Fibroblast of villous mesenchyme (primary cell): ENCODE results near the gene COL26A1. TPM values are rescaled to one million over a fixed set of nuclear protein-coding genes. Genes with fewer than 3 reads are reported as not detected.

Experiments
- DNase-seq: peaks from one replicate; pipeline ENCODE4 v3.0.0-alpha.2; 2010; ENCODE audit warnings: low read depth
- H3K4me3 ChIP-seq: 2 replicates; pipeline ENCODE4 v1.5.1; 2011; ENCODE audit warnings: low read depth, mild to moderate bottlenecking, low read length
- total RNA-seq: library from RNA; depleted of rRNA; stranded (reverse); fragments of >200 nt; gene quantifications from 2 replicates; pipeline ENCODE4 v1.2.3, GENCODE V29; 2012
- TF ChIP-seq, protein P1 (sequence below): IDR thresholded peaks from 2 replicates; pipeline ENCODE4 v1.5.1; 2012; ENCODE audit warnings: low read depth, mild to moderate bottlenecking, low read length; ENCODE audit not compliant: insufficient read depth

The COL26A1 gene
- total RNA-seq, 1 donor = not detected

DNA sequence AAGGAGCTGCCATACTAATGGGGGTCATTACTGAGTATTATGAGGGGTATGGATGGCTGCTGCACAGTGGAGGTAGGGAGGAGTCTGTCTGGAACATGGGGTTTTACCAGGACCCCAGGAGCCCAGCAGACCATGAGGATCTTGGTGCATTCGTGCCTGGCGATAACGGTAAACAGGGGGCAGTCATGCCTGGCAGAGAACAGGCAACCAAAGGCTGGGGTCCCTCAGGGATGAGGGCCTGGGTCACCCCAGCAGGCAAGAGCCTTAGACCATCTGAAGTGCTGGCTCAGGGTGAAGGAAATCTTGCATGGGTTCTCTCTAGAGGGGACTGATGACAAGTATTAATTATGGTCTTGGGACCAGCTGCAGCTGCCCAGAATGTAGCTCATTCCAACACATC is 220.3 kb downstream of the COL26A1 start:
- no peak for DNase-seq

DNA sequence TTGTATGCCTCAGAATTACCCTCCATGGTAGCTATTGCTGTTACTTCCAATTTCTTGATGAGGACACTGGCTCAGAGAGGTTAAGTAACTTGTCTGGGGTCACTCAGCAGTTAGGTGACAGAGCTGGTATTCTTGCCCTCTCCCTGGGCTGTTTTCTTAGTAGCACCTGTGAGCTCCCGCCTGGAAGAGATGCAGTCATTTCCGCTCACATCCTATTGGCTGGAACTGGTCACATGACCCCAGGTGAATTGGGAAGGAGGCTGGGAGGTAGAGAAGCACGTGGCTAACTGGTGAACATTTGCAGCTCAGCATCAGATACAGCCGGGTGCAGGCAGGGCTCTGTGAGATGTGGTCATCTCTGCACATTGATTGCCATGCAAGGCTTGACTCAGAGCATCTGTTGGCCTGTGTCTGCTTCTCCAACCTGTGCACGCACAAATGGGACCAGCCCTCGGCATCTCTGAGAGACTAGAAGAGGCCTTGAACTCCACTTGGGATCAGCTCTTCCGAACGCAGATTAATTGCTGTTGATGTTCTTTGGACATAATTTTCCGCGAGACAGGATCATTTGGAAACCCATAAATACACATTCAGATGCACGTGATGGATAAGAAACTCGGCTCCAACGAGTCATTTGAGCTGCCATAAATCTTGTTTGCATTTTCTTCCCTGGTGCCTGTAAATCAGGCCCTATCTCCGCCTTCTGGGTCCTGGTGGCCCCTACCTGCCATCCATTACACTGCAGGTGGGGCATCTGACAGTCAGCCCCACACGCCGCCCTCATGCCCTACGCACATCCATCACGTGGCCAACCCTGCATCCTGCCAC is 223.6 kb downstream of the COL26A1 start:
- no peak for DNase-seq
- TF ChIP-seq, protein P1, sequence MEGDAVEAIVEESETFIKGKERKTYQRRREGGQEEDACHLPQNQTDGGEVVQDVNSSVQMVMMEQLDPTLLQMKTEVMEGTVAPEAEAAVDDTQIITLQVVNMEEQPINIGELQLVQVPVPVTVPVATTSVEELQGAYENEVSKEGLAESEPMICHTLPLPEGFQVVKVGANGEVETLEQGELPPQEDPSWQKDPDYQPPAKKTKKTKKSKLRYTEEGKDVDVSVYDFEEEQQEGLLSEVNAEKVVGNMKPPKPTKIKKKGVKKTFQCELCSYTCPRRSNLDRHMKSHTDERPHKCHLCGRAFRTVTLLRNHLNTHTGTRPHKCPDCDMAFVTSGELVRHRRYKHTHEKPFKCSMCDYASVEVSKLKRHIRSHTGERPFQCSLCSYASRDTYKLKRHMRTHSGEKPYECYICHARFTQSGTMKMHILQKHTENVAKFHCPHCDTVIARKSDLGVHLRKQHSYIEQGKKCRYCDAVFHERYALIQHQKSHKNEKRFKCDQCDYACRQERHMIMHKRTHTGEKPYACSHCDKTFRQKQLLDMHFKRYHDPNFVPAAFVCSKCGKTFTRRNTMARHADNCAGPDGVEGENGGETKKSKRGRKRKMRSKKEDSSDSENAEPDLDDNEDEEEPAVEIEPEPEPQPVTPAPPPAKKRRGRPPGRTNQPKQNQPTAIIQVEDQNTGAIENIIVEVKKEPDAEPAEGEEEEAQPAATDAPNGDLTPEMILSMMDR = no peak
- no peak overlapping the region for H3K4me3 ChIP-seq

More for the DNA sequence above, 220.3 kb downstream of the COL26A1 start:
- TF ChIP-seq, protein P1 = no peak
- no peak overlapping the region for H3K4me3 ChIP-seq

DNA sequence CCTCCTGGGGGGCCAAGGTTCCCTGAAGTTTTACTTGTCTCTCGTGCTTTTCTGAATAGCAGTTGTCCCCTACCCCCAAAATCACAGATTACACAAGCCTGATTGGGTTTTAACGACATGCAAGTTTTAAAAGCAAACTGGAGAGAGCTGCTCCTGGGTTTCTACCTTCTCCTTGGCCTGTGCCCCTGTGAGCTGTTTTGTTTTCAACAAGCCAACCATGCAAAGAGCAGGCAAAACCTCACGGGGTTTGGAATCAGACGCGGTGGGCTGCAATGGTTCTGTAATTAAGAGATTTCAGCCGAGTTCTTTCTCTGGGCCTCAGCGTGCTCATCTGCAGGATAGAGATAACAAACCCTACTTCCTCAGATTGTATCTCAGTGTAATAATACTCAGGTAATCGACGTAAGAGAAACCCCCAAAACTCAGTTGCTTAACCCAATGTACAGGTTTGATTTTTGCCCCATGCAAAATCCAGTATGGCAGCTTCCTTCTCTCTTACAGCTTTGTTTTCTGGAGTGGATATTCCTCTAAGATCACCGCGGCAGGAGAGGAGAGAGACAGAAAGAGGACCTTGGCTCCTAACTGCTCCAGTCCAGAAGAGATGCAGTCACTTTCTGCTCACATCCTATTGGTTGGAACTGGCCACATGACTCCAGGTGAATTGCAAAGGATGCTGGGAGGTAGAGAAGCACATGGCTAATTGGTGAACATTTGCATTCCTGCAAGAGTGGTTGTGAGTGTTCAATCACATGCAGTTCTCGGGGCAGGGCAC is 224.4 kb downstream of the COL26A1 start:
- TF ChIP-seq, protein P1 = no peak
- DNase-seq = no peak

DNA sequence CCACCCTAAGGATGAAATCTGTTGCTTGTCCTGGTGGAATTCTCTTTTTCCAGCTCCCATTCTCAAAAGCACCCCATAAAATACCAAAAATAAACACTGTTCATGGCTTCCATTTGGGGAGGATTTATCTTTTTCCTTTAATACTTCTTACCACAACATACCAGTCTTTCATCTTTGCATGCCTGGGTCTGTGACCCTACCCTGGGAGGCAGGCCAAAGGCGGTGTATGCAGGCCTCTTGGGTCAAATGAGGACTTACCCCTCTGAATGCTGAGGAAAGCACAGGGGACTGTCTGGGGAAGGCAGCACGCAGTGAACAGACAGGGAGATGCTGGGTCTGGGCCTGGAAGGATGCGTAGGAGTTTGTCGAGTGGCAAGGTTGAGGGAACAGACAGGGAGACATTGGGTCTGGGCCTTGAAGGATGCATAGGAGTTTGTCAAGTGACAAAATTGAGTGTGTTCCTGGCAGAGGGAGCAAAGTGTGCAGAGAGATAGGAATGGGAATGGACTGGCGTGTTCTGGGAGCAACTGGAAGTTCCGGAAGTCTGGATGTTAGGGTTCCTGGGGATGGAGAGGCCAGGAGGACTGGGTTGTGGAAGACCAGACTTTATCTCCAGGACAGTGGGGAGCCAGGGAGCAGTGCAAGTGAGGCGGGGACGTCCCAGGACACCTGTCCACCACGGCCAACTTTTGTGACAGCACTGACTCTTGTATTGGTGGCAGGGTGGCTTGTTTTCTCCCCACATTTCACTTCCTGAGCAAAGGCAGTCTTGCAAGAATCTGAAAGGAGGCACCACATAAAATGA is 225.7 kb downstream of the COL26A1 start:
- peak; percentile 87 for DNase-seq
- H3K4me3 ChIP-seq = no peak overlapping the region
- TF ChIP-seq, protein P1 = no peak

More for the DNA sequence above, 224.4 kb downstream of the COL26A1 start:
- no peak overlapping the region for H3K4me3 ChIP-seq

DNA sequence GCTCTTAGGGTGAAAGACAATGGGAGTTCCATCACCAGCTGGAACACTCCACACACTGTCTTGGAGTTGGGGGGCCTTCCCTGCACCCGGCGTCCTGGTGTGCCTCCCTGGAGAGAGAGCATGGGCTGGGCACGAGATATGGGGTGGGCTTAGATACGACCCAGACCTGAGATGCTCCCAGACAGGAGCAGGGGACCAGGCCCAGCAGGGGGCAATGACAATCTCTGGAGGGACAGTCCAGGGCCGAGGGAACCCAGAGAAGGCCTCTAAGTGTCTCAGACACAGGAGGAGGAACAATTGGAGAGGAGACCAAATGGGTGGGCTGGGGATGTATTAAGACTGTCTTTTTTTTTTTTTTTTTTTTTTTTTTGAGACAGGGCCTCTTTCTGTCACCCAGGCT is 226.4 kb downstream of the COL26A1 start:
- H3K4me3 ChIP-seq = no peak overlapping the region
- no peak for DNase-seq
- TF ChIP-seq, protein P1 = no peak

DNA sequence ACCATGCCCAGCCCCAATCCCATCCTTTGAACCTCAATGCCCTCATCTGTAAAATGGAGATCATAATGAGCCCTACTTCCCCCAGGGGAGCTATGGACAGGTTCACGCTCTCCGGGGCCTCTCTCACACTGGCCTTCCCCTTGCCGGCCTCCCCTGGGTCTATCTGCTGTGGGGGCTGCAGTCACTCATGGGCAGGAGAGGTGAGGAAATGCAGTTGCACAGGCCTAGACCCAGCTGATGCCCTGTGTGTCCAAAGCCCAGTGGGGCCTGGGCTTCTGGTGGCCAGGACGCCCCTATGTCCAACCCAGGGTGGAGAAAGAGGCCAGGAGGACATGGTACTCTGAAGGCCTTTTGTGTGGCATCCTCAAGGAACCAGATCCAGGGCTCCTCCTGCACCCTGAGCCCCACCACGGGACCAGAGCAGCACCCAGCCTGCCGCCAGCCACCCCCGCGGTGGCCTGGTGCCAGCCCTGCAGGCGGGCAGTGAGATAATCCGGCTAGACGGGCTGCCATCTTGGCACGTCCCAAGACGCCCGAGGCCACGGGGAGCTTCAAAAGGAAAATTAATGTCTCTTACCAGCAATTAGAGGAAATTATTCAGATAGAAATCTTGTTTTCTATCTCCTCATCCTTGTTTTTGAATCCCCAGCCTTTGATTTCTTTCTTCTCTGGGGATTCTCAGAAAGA is 227.4 kb downstream of the COL26A1 start:
- DNase-seq = no peak
- TF ChIP-seq, protein P1 = no peak
- no peak overlapping the region for H3K4me3 ChIP-seq
